ENCODE measurements around the gene ALPK3. TPM values are rescaled to one million over a fixed set of nuclear protein-coding genes. Genes with fewer than 3 reads are reported as not detected.
A peak's percentile ranks its signal among the peaks of the same experiment; 100 is the strongest.

The ALPK3 gene
- 9.6 and 10.8 TPM in 2 replicates for total RNA-seq (ENCODE audit: low replicate concordance)
- long read RNA-seq, partial matches to known transcripts: 0 of 5 reads
- long read RNA-seq, other reads (novel, unspliced or antisense): 5 of 5 reads

GRCh38 chr15:84816694-84817465, at the start of gene ALPK3:
ALPK3 (plus strand) TSS chr15:84817356; CDS start chr15:84817453, 97 bp downstream.
- no peaks in the 10 kb centered on the region for H3K36me3 Mint-ChIP-seq
- H3K4me3 Mint-ChIP-seq: peak within 1 kb of the TSS; percentile 85
- TF ChIP-seq CTCF (conservative IDR thresholded peaks at IDR 0.05): no peak
- no peaks in the 10 kb centered on the region for H3K9me3 Mint-ChIP-seq
- H3K4me1 Mint-ChIP-seq (ENCODE audit: unreplicated experiment): peaks cover 25% of the 10 kb centered on the region
- peaks cover 10% of the 10 kb centered on the region for H3K27me3 Mint-ChIP-seq
- DNase-seq (ENCODE audit: extremely low spot score, unreplicated experiment): peak; percentile 77
- H3K27ac Mint-ChIP-seq: peak within 1 kb of the TSS; percentile 79

- Mint-ChIP-seq H3K27ac (peak overlapping the region; percentile 40), H3K9me3 (no peaks in the 10 kb centered on the region), H3K4me1 (ENCODE audit: unreplicated experiment) (peaks cover 17% of the 10 kb centered on the region), H3K27me3 (no peaks in the 10 kb centered on the region), H3K36me3 (peaks cover 14% of the 10 kb centered on the region), H3K4me3 (no peak overlapping the region)
- no peak for DNase-seq (ENCODE audit: extremely low spot score, unreplicated experiment)
- no peak for TF ChIP-seq CTCF (conservative IDR thresholded peaks at IDR 0.05)
Measured at GRCh38 chr15:84772031-84772430, 45.1 kb upstream of the ALPK3 start.

- peaks cover 17% of the 10 kb centered on the region for H3K4me1 Mint-ChIP-seq (ENCODE audit: unreplicated experiment)
- peaks cover 11% of the 10 kb centered on the region for H3K36me3 Mint-ChIP-seq
- H3K27me3 Mint-ChIP-seq: no peaks in the 10 kb centered on the region
- H3K4me3 Mint-ChIP-seq: no peak overlapping the region
- no peak for DNase-seq (ENCODE audit: extremely low spot score, unreplicated experiment)
- H3K9me3 Mint-ChIP-seq: no peaks in the 10 kb centered on the region
- TF ChIP-seq CTCF (conservative IDR thresholded peaks at IDR 0.05): no peak
- peak overlapping the region; percentile 40 for H3K27ac Mint-ChIP-seq
Measured at GRCh38 chr15:84772467-84772866, 44.7 kb upstream of the ALPK3 start.

GRCh38 chr15:84773716-84774115, 43.4 kb upstream of the ALPK3 start:
- TF ChIP-seq CTCF (conservative IDR thresholded peaks at IDR 0.05): no peak
- no peak for DNase-seq (ENCODE audit: extremely low spot score, unreplicated experiment)
- H3K27ac Mint-ChIP-seq: no peak overlapping the region
- peaks cover 17% of the 10 kb centered on the region for H3K4me1 Mint-ChIP-seq (ENCODE audit: unreplicated experiment)
- H3K27me3 Mint-ChIP-seq: no peaks in the 10 kb centered on the region
- H3K9me3 Mint-ChIP-seq: no peaks in the 10 kb centered on the region
- H3K36me3 Mint-ChIP-seq: peaks cover 20% of the 10 kb centered on the region
- no peak overlapping the region for H3K4me3 Mint-ChIP-seq

- H3K9me3 Mint-ChIP-seq: no peaks in the 10 kb centered on the region
- H3K36me3 Mint-ChIP-seq: peaks cover 15% of the 10 kb centered on the region
- H3K4me1 Mint-ChIP-seq (ENCODE audit: unreplicated experiment): peaks cover 13% of the 10 kb centered on the region
- DNase-seq (ENCODE audit: extremely low spot score, unreplicated experiment): no peak
- no peak overlapping the region for H3K27ac Mint-ChIP-seq
- no peak for TF ChIP-seq CTCF (conservative IDR thresholded peaks at IDR 0.05)
- no peaks in the 10 kb centered on the region for H3K27me3 Mint-ChIP-seq
- no peak overlapping the region for H3K4me3 Mint-ChIP-seq
Measured at GRCh38 chr15:84775867-84776449, 41.2 kb upstream of the ALPK3 start.

Measured in type B pancreatic cell (in vitro differentiated cells).